Smooth muscle cell (in vitro differentiated cells): ENCODE data around the gene MAGEB6B. TPM values are rescaled to one million over a fixed set of nuclear protein-coding genes. Genes with fewer than 3 reads are reported as not detected.
"Not testable (repeated sequence)": the region's sequence is repeated elsewhere in the genome, so short reads cannot be mapped to it uniquely, and the experiment has no call there.

Experiments
- DNase-seq: peaks from one replicate; lab custom pipeline; 2025; ENCODE audit not compliant: unreplicated experiment; lab: John Stamatoyannopoulos, UW
- H2AFZ ChIP-seq: fragments of 200-600 bp; sonication (generic); 2 replicates; pipeline ENCODE4 v1.6.0; 2016; ENCODE audit warnings: antibody characterized with exemption, low read depth, mild to moderate bottlenecking
- H3F3A ChIP-seq: fragments of 200-600 bp; sonication (generic); 2 replicates; pipeline ENCODE4 v1.6.0; 2017; ENCODE audit warnings: antibody characterized with exemption, low read depth
- H3K27ac ChIP-seq: fragments of 200-600 bp; sonication (generic); 2 replicates; pipeline ENCODE4 v1.5.1; 2016; ENCODE audit warnings: low read depth, mild to moderate bottlenecking
- H3K27me3 ChIP-seq: fragments of 200-600 bp; sonication (generic); 2 replicates; pipeline ENCODE4 v1.6.1; 2016; ENCODE audit warnings: low read depth, mild to moderate bottlenecking
- H3K36me3 ChIP-seq: fragments of 200-600 bp; sonication (generic); 2 replicates; pipeline ENCODE4 v1.5.1; 2016; ENCODE audit warnings: low read depth
- H3K4me1 ChIP-seq: fragments of 200-600 bp; sonication (generic); 2 replicates; pipeline ENCODE4 v1.5.1; 2016; ENCODE audit warnings: low read depth
- H3K4me2 ChIP-seq: fragments of 200-600 bp; sonication (generic); 2 replicates; pipeline ENCODE4 v1.6.0; 2016; ENCODE audit warnings: mild to moderate bottlenecking
- H3K4me3 ChIP-seq: fragments of 200-600 bp; sonication (generic); 2 replicates; pipeline ENCODE4 v1.5.1; 2016; ENCODE audit warnings: mild to moderate bottlenecking
- H3K79me2 ChIP-seq: fragments of 200-600 bp; sonication (generic); 2 replicates; pipeline ENCODE4 v1.6.0; 2016; ENCODE audit warnings: low read depth, mild to moderate bottlenecking
- H3K9ac ChIP-seq: fragments of 200-600 bp; sonication (generic); 2 replicates; pipeline ENCODE4 v1.6.0; 2016; ENCODE audit warnings: low read depth
- H3K9me3 ChIP-seq: fragments of 200-600 bp; sonication (generic); replicated peaks from 2 replicates; pipeline ENCODE4 v1.5.1; 2016; ENCODE audit warnings: low read depth
- H4K20me1 ChIP-seq: fragments of 200-600 bp; sonication (generic); 2 replicates; pipeline ENCODE4 v1.6.0; 2016; ENCODE audit warnings: low read depth
- WGBS: methylation state at CpG from one replicate; pipeline ENCODE4 v1.1.7; 2016; ENCODE audit warnings: low lambda C conversion rate; 5-methylcytosine and 5-hydroxymethylcytosine counted together
- polyA plus RNA-seq: library from polyadenylated mRNA; unstranded; fragments of >200 nt; fragmentation: Nextera tagmentation; extraction: Ambion mirVana; gene quantifications from 2 replicates; pipeline ENCODE4 v1.2.1, GENCODE V29; 2016
- total RNA-seq: library from RNA; depleted of rRNA; stranded (reverse); fragments of >200 nt; gene quantifications from 2 replicates; pipeline ENCODE4 v1.2.3, GENCODE V29; 2014
- TF ChIP-seq, protein P1 (sequence below): fragments of 200-600 bp; sonication (generic); IDR thresholded peaks from 2 replicates; pipeline ENCODE4 v1.5.1; 2017; ENCODE audit warnings: borderline replicate concordance, mild to moderate bottlenecking, antibody characterized with exemption; ENCODE audit not compliant: insufficient read depth, poor library complexity, severe bottlenecking

The MAGEB6B gene
- total and polyA plus RNA-seq, 2 experiments from 2014 or later = not detected

GRCh38 chrX:26203561-26203960 is 43.2 kb downstream of the MAGEB6B start:
- H3K9me3 ChIP-seq = no peaks in the 10 kb centered on the region
- H3K27me3 ChIP-seq = no peaks in the 10 kb centered on the region
- no peak for DNase-seq

GRCh38 chrX:26204717-26205116 is 44.3 kb downstream of the MAGEB6B start:
- not testable (repeated sequence) for H3K27ac ChIP-seq, H3K9me3 ChIP-seq, H2AFZ ChIP-seq, H3K4me1 ChIP-seq, DNase-seq, H3F3A ChIP-seq, H4K20me1 ChIP-seq, H3K36me3 ChIP-seq, H3K27me3 ChIP-seq, H3K79me2 ChIP-seq, H3K4me3 ChIP-seq, H3K4me2 ChIP-seq, H3K9ac ChIP-seq
- 94% methylated on average over 27 of the region's 27 CpGs for WGBS

More at GRCh38 chrX:26203561-26203960, 43.2 kb downstream of the MAGEB6B start:
- no peaks in the 10 kb centered on the region for H3F3A ChIP-seq
- no peaks in the 10 kb centered on the region for H3K79me2 ChIP-seq
- H3K27ac ChIP-seq = no peak overlapping the region
- H3K4me1 ChIP-seq = no peaks in the 10 kb centered on the region
- H3K9ac ChIP-seq = no peak overlapping the region
- H3K36me3 ChIP-seq = no peaks in the 10 kb centered on the region
- no peak overlapping the region for H3K4me2 ChIP-seq
- no peaks in the 10 kb centered on the region for H4K20me1 ChIP-seq
- H2AFZ ChIP-seq = no peak overlapping the region
- H3K4me3 ChIP-seq = no peak overlapping the region
- TF ChIP-seq, protein P1, sequence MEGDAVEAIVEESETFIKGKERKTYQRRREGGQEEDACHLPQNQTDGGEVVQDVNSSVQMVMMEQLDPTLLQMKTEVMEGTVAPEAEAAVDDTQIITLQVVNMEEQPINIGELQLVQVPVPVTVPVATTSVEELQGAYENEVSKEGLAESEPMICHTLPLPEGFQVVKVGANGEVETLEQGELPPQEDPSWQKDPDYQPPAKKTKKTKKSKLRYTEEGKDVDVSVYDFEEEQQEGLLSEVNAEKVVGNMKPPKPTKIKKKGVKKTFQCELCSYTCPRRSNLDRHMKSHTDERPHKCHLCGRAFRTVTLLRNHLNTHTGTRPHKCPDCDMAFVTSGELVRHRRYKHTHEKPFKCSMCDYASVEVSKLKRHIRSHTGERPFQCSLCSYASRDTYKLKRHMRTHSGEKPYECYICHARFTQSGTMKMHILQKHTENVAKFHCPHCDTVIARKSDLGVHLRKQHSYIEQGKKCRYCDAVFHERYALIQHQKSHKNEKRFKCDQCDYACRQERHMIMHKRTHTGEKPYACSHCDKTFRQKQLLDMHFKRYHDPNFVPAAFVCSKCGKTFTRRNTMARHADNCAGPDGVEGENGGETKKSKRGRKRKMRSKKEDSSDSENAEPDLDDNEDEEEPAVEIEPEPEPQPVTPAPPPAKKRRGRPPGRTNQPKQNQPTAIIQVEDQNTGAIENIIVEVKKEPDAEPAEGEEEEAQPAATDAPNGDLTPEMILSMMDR = no peak

- TF ChIP-seq, protein P1 = no peak
- Histone ChIP-seq H3K4me1 (no peaks in the 10 kb centered on the region), H2AFZ (no peak overlapping the region), H3K27me3 (no peaks in the 10 kb centered on the region), H3K79me2 (no peaks in the 10 kb centered on the region), H3K9me3 (no peaks in the 10 kb centered on the region), H3K4me2 (no peak overlapping the region), H4K20me1 (no peaks in the 10 kb centered on the region), H3K9ac (no peak overlapping the region), H3K36me3 (no peaks in the 10 kb centered on the region), H3K4me3 (no peak overlapping the region), H3F3A (no peaks in the 10 kb centered on the region), H3K27ac (no peak overlapping the region)
- no peak for DNase-seq
- WGBS = 66% methylated on average over 3 of the region's 3 CpGs
Measured at GRCh38 chrX:26208012-26208411, 47.6 kb downstream of the MAGEB6B start.

Other genes starting within 250 kb of the MAGEB6B start
- not detected in 2 replicates for gene MAGEB18, start 22.3 kb upstream of the MAGEB6B start, total RNA-seq
- not detected in 2 replicates for gene MAGEB18, start 22.3 kb upstream of the MAGEB6B start, polyA plus RNA-seq
- gene MAGEB6, start 31.8 kb downstream of the MAGEB6B start, total RNA-seq = not detected in 2 replicates
- not detected in 2 replicates for gene MAGEB6, start 31.8 kb downstream of the MAGEB6B start, polyA plus RNA-seq
- not detected in 2 replicates for gene MAGEB5, start 55.6 kb downstream of the MAGEB6B start, total RNA-seq
- not detected in 2 replicates for gene MAGEB5, start 55.6 kb downstream of the MAGEB6B start, polyA plus RNA-seq